Measurements from ENCODE around the gene STXBP6.
"Not testable (repeated sequence)": the region's sequence is repeated elsewhere in the genome, so short reads cannot be mapped to it uniquely, and the experiment has no call there.

The STXBP6 gene

DNA sequence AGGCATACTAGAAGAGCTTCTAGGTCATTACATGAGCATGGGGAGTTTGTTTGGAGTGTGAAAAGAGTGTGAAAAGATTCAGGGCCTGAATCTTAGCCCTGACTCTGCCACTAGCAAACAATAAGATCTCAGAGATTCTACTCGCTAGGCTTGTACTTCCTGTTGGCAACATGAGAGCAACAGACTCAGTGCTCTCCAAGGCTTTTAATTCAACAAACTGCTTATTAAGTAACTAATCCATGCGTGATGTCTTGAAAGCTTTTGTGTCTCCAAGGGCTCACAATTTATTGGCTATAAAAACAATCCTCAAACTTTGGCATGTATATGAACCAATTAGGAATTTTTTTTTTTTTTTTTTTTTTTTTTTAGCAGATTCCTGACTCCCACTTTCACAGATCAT is 105.1 kb downstream of the STXBP6 start:
- H3K27me3 ChIP-seq (ENCODE audit: control insufficient read depth, insufficient read depth, low read length): no peaks in the 10 kb centered on the region
- no peaks in the 10 kb centered on the region for H3K36me3 ChIP-seq (ENCODE audit: control insufficient read depth, low read depth, low read length)
- H3K9me3 ChIP-seq (ENCODE audit: control insufficient read depth, low read depth, low read length): no peaks in the 10 kb centered on the region
- H3K9ac ChIP-seq (ENCODE audit: low read length): no peak overlapping the region
- peaks cover 34% of the 10 kb centered on the region for H3K4me1 ChIP-seq (ENCODE audit: control insufficient read depth, low read depth, low read length)
- no peak overlapping the region for H3K4me3 ChIP-seq (ENCODE audit: low read length)
- H3K27ac ChIP-seq (ENCODE audit: low read length): no peak overlapping the region

GRCh38 chr14:24943024-24943423 is 106.9 kb downstream of the STXBP6 start:
- Histone ChIP-seq H3K4me3 (ENCODE audit: low read length) (no peak overlapping the region), H3K4me1 (ENCODE audit: control insufficient read depth, low read depth, low read length) (peaks cover 26% of the 10 kb centered on the region), H3K9ac (ENCODE audit: low read length) (no peak overlapping the region), H3K27ac (ENCODE audit: low read length) (no peak overlapping the region), H3K36me3 (ENCODE audit: control insufficient read depth, low read depth, low read length) (no peaks in the 10 kb centered on the region), H3K27me3 (ENCODE audit: control insufficient read depth, insufficient read depth, low read length) (no peaks in the 10 kb centered on the region), H3K9me3 (ENCODE audit: control insufficient read depth, low read depth, low read length) (no peaks in the 10 kb centered on the region)

GRCh38 chr14:24941719-24942118 is 108.2 kb downstream of the STXBP6 start:
- Histone ChIP-seq H3K27ac (ENCODE audit: low read length) (no peak overlapping the region), H3K9ac (ENCODE audit: low read length) (no peak overlapping the region), H3K4me1 (ENCODE audit: control insufficient read depth, low read depth, low read length) (peaks cover 25% of the 10 kb centered on the region)

GRCh38 chr14:24940213-24940783 is 109.6 kb downstream of the STXBP6 start:
- H3K9me3 ChIP-seq (ENCODE audit: control insufficient read depth, low read depth, low read length): no peaks in the 10 kb centered on the region
- no peak overlapping the region for H3K27ac ChIP-seq (ENCODE audit: low read length)
- H3K4me3 ChIP-seq (ENCODE audit: low read length): no peak overlapping the region
- no peak overlapping the region for H3K9ac ChIP-seq (ENCODE audit: low read length)
- peaks cover 25% of the 10 kb centered on the region for H3K4me1 ChIP-seq (ENCODE audit: control insufficient read depth, low read depth, low read length)
- no peaks in the 10 kb centered on the region for H3K36me3 ChIP-seq (ENCODE audit: control insufficient read depth, low read depth, low read length)
- H3K27me3 ChIP-seq (ENCODE audit: control insufficient read depth, insufficient read depth, low read length): no peaks in the 10 kb centered on the region

More at GRCh38 chr14:24941719-24942118, 108.2 kb downstream of the STXBP6 start:
- Histone ChIP-seq H3K27me3 (ENCODE audit: control insufficient read depth, insufficient read depth, low read length) (no peaks in the 10 kb centered on the region), H3K36me3 (ENCODE audit: control insufficient read depth, low read depth, low read length) (no peaks in the 10 kb centered on the region), H3K9me3 (ENCODE audit: control insufficient read depth, low read depth, low read length) (no peaks in the 10 kb centered on the region), H3K4me3 (ENCODE audit: low read length) (no peak overlapping the region)

- Histone ChIP-seq H3K27me3 (ENCODE audit: control insufficient read depth, insufficient read depth, low read length) (no peaks in the 10 kb centered on the region), H3K4me1 (ENCODE audit: control insufficient read depth, low read depth, low read length) (peaks cover 18% of the 10 kb centered on the region), H3K9ac (ENCODE audit: low read length) (no peak overlapping the region), H3K27ac (ENCODE audit: low read length) (no peak overlapping the region), H3K36me3 (ENCODE audit: control insufficient read depth, low read depth, low read length) (no peaks in the 10 kb centered on the region), H3K9me3 (ENCODE audit: control insufficient read depth, low read depth, low read length) (no peaks in the 10 kb centered on the region), H3K4me3 (ENCODE audit: low read length) (no peak overlapping the region)
Observed at GRCh38 chr14:24938593-24938992, 111.4 kb downstream of the STXBP6 start.

DNA sequence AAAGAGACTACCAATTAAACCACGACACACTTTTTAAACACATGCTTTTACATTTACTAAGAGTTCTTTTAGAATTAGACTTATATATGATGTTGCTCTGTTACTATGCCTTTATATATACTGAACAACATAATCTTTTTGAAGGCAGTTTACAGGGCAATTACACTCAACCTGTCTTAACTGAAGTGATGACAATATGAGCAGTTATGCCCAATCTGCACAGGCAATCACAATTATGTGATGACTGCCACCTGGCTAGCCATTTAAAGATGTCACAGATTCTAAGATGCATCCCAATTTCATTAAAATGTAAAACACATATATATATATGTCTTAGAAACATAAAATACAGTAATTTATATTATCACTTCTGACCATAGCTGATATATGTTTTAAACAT is 112.6 kb downstream of the STXBP6 start:
- Histone ChIP-seq H3K4me1 (ENCODE audit: control insufficient read depth, low read depth, low read length) (peaks cover 7% of the 10 kb centered on the region), H3K36me3 (ENCODE audit: control insufficient read depth, low read depth, low read length) (no peaks in the 10 kb centered on the region), H3K4me3 (ENCODE audit: low read length) (no peak overlapping the region), H3K9me3 (ENCODE audit: control insufficient read depth, low read depth, low read length) (no peaks in the 10 kb centered on the region), H3K27me3 (ENCODE audit: control insufficient read depth, insufficient read depth, low read length) (no peaks in the 10 kb centered on the region), H3K27ac (ENCODE audit: low read length) (no peak overlapping the region), H3K9ac (ENCODE audit: low read length) (no peak overlapping the region)

DNA sequence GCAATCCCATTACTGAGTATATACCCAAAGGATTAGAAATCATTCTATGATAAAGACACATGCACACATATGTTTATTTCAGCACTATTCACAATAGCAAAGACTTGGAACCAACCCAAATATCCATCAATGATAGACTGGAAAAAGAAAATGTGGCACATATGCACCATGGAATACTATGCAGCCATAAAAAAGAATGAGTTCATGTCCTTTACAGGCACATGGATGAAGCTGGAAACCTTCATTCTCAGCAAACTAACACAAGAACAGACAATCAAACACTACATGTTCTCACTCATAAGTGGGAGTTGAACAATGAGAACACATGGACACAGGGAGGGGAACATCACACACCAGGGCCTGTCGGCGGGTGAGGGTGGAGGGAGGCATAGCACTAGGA is 113.2 kb downstream of the STXBP6 start:
- not testable (repeated sequence) for H3K4me1 ChIP-seq (ENCODE audit: control insufficient read depth, low read depth, low read length); H3K36me3 ChIP-seq (ENCODE audit: control insufficient read depth, low read depth, low read length); H3K27ac ChIP-seq (ENCODE audit: low read length); H3K9ac ChIP-seq (ENCODE audit: low read length); H3K4me3 ChIP-seq (ENCODE audit: low read length); H3K9me3 ChIP-seq (ENCODE audit: control insufficient read depth, low read depth, low read length); H3K27me3 ChIP-seq (ENCODE audit: control insufficient read depth, insufficient read depth, low read length)

- Histone ChIP-seq H3K9me3 (ENCODE audit: control insufficient read depth, low read depth, low read length) (no peaks in the 10 kb centered on the region), H3K36me3 (ENCODE audit: control insufficient read depth, low read depth, low read length) (no peaks in the 10 kb centered on the region), H3K9ac (ENCODE audit: low read length) (no peak overlapping the region), H3K4me1 (ENCODE audit: control insufficient read depth, low read depth, low read length) (no peaks in the 10 kb centered on the region), H3K27ac (ENCODE audit: low read length) (no peak overlapping the region), H3K4me3 (ENCODE audit: low read length) (no peak overlapping the region), H3K27me3 (ENCODE audit: control insufficient read depth, insufficient read depth, low read length) (no peaks in the 10 kb centered on the region)
Observed at GRCh38 chr14:24935796-24936195, 114.2 kb downstream of the STXBP6 start.

- Histone ChIP-seq H3K27ac (ENCODE audit: low read length) (no peak overlapping the region), H3K36me3 (ENCODE audit: control insufficient read depth, low read depth, low read length) (no peaks in the 10 kb centered on the region), H3K9me3 (ENCODE audit: control insufficient read depth, low read depth, low read length) (no peaks in the 10 kb centered on the region), H3K4me1 (ENCODE audit: control insufficient read depth, low read depth, low read length) (peaks cover 8% of the 10 kb centered on the region), H3K9ac (ENCODE audit: low read length) (no peak overlapping the region), H3K4me3 (ENCODE audit: low read length) (no peak overlapping the region), H3K27me3 (ENCODE audit: control insufficient read depth, insufficient read depth, low read length) (no peaks in the 10 kb centered on the region)
Observed at GRCh38 chr14:24928386-24928900, 121.5 kb downstream of the STXBP6 start.

DNA sequence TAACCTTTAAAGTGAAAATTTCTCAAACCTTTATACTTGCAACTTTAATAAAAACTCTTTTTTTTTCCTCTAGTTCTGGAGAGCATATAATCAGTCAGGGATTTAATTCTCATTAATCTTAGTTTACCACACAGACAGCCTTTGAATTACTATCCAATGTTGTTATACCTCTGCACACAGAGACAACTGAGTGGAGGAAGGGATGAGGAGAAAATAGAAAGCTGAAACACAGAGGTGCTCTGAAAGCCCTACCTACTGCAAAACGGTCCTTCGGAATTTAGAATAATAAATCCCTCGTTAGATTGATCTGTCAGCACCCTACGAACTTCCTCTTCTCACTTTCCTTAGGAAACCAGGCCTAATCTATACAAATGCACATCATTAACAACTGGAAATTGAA is 122.1 kb downstream of the STXBP6 start:
- no peaks in the 10 kb centered on the region for H3K9me3 ChIP-seq (ENCODE audit: control insufficient read depth, low read depth, low read length)
- H3K27ac ChIP-seq (ENCODE audit: low read length): no peak overlapping the region
- no peaks in the 10 kb centered on the region for H3K27me3 ChIP-seq (ENCODE audit: control insufficient read depth, insufficient read depth, low read length)
- H3K4me1 ChIP-seq (ENCODE audit: control insufficient read depth, low read depth, low read length): peaks cover 10% of the 10 kb centered on the region
- H3K9ac ChIP-seq (ENCODE audit: low read length): no peak overlapping the region
- no peak overlapping the region for H3K4me3 ChIP-seq (ENCODE audit: low read length)
- no peaks in the 10 kb centered on the region for H3K36me3 ChIP-seq (ENCODE audit: control insufficient read depth, low read depth, low read length)

DNA sequence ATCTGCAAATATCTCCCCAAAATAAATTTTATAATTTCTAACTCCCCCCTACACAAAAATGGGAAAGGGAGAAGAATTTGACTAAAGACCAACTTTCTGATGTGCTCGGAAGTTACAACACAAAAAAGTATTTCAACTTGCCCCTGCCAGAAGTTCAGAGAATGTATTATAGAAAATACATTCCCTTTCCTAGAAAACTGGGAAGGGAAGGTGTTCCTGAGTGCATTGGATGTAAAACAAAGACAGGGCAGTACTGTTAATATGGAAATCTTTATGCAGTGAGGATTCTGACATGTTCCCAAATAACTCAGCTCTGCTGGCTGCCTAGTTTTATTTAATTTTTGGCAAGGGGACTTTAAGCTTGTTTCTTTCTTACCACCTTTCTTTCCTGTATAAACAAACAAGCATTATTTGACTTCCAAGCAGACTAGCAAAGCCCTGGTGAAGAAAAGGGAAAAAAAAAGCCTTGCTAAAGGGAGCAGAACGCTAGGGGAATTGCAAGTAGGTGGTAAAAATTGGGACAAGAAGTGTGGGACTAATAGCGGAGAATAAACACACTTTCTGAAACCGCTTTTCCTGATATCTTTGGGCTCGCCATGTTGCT is 124.1 kb downstream of the STXBP6 start:
- H3K27ac ChIP-seq (ENCODE audit: low read length): no peak overlapping the region
- no peaks in the 10 kb centered on the region for H3K27me3 ChIP-seq (ENCODE audit: control insufficient read depth, insufficient read depth, low read length)
- peaks cover 10% of the 10 kb centered on the region for H3K4me1 ChIP-seq (ENCODE audit: control insufficient read depth, low read depth, low read length)
- no peaks in the 10 kb centered on the region for H3K9me3 ChIP-seq (ENCODE audit: control insufficient read depth, low read depth, low read length)
- no peaks in the 10 kb centered on the region for H3K36me3 ChIP-seq (ENCODE audit: control insufficient read depth, low read depth, low read length)
- H3K4me3 ChIP-seq (ENCODE audit: low read length): no peak overlapping the region
- no peak overlapping the region for H3K9ac ChIP-seq (ENCODE audit: low read length)

DNA sequence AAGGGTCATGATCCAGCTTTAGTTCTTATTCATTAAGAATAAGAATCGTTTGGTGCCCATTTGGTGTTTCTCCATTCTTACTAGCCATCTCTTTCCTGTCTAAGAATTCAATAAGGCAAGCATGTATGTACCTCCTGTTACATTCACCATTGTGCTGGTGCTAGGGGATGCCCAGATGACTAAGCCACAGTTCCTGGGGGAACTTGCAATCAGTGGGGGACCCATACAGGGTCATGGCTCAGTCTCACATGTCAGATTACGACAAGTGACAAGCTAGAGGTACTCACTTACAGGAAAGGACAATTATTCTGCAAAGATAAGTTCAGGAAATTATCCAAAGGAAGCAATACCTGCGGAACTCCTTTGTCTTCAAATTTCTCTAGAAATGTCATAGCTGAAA is 125.4 kb downstream of the STXBP6 start:
- Histone ChIP-seq H3K27me3 (ENCODE audit: control insufficient read depth, insufficient read depth, low read length) (no peaks in the 10 kb centered on the region), H3K9me3 (ENCODE audit: control insufficient read depth, low read depth, low read length) (no peaks in the 10 kb centered on the region), H3K9ac (ENCODE audit: low read length) (no peak overlapping the region), H3K4me1 (ENCODE audit: control insufficient read depth, low read depth, low read length) (peaks cover 15% of the 10 kb centered on the region), H3K36me3 (ENCODE audit: control insufficient read depth, low read depth, low read length) (no peaks in the 10 kb centered on the region), H3K27ac (ENCODE audit: low read length) (no peak overlapping the region), H3K4me3 (ENCODE audit: low read length) (no peak overlapping the region)
